Measurements from ENCODE around the gene FOXI1.

DNA sequence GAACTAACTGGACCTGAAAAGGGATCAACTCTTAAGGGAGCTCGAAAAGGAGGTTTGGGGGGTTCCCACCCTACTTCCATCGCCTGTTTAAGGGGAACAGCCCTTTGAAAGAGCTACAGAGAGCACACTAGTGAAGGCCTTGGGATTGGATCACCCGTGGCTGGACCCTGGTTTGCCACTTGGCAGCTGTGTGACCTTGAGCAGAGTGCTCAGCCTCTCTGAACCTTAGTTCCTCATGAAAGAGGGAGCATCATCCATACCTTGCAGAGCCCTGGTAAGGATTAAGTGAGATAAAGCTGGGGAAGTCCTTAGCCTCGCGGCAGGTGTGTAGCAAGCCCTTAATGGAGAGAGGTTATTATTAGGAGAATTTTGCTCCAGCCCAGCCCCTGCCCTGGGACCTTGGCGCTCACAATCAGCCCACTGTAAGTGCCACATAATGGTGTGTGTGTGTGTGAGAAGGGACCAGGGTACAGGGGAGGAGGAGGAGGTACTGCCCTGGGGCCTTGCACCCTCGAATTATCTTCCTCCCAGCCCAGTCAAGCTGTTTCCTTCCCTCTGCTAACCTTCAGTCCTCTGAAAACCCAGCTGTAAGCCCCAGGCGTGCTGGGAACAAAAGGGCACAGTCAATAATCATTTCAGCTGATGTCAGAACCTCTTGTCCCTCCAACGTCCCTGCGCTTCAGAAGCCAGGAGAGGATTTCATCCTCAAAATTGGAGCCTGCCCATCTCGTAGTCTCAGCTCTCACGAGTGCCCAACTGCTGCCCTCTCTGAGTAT, 42.9 kb downstream of the FOXI1 start:
- no peak for TF ChIP-seq GATA2 (IDR thresholded peaks at IDR 0.05; ENCODE audit: low read depth, low read length)
- TF ChIP-seq GATA3 (IDR thresholded peaks at IDR 0.05; ENCODE audit: low read depth, low read length): no peak
